Measurements from ENCODE around the gene UTP18. TPM values are rescaled to one million over a fixed set of nuclear protein-coding genes. Genes with fewer than 3 reads are reported as not detected.

Gene UTP18
- total and polyA plus RNA-seq, 2 of the 13 experiments (the other 11 are each of a cell fraction or from before 2014, with no cell fraction given) = 35.2 to 104 TPM

- TF ChIP-seq ZMAT3 (CRISPR knock-in tag; conservative IDR thresholded peaks at IDR 0.05) (no peak), REPIN1 (CRISPR knock-in tag; IDR thresholded peaks at IDR 0.05; ENCODE audit: borderline replicate concordance, low read depth) (no peak; the same call in 1 of the 2 replicates), KLF9 (CRISPR knock-in tag; IDR thresholded peaks at IDR 0.05; ENCODE audit: low read depth) (no peak), EP300 (IDR thresholded peaks at IDR 0.05; ENCODE audit: low read depth in 2 of 2, low read length in 2 of 2) (no peak), EP300 (CRISPR knock-in tag; IDR thresholded peaks at IDR 0.05; ENCODE audit: borderline replicate concordance) (no peak), THRA (CRISPR knock-in tag; IDR thresholded peaks at IDR 0.05; ENCODE audit: borderline replicate concordance) (peak; percentile 34; the same call in 1 of the 2 replicates), RFX5 (IDR thresholded peaks at IDR 0.05; ENCODE audit: low read depth, low read length) (no peak), MED8 (CRISPR knock-in tag; IDR thresholded peaks at IDR 0.05; ENCODE audit: insufficient replicate concordance) (peak; percentile 52), ZFP36L1 (CRISPR knock-in tag; IDR thresholded peaks at IDR 0.05) (no peak), MED13 (CRISPR knock-in tag; IDR thresholded peaks at IDR 0.05) (0 out of 2 replicates have a peak, but pooled peaks have one; percentile 18), THAP11 (CRISPR knock-in tag; IDR thresholded peaks at IDR 0.05) (peak; percentile 87; the same call in 1 of the 2 replicates), RFX1 (IDR thresholded peaks at IDR 0.05) (no peak), ZNF879 (CRISPR knock-in tag; IDR thresholded peaks at IDR 0.05) (no peak), NFIB (CRISPR knock-in tag; IDR thresholded peaks at IDR 0.05; ENCODE audit: borderline replicate concordance) (no peak), MLLT10 (CRISPR knock-in tag; IDR thresholded peaks at IDR 0.05) (no peak), KLF15 (CRISPR knock-in tag; IDR thresholded peaks at IDR 0.05; ENCODE audit: borderline replicate concordance) (no peak), ZBTB38 (CRISPR knock-in tag; IDR thresholded peaks at IDR 0.05) (no peak), BCLAF1 (IDR thresholded peaks at IDR 0.05) (no peak), SIN3A (IDR thresholded peaks at IDR 0.05; ENCODE audit: borderline replicate concordance, low read depth, low read length) (peak; percentile 91), PAWR (CRISPR knock-in tag; IDR thresholded peaks at IDR 0.05; ENCODE audit: borderline replicate concordance) (no peak), CCDC6 (CRISPR knock-in tag; IDR thresholded peaks at IDR 0.05) (no peak; the same call in 1 of the 2 replicates), U2AF1 (optimal IDR thresholded peaks at IDR 0.05; ENCODE audit: low read depth, low read length) (no peak), BATF2 (CRISPR knock-in tag; IDR thresholded peaks at IDR 0.05) (0 out of 2 replicates have a peak, but pooled peaks have one; percentile 10)
Observed at GRCh38 chr17:51259564-51260236, 646 bp upstream of the UTP18 start, which contains the start of gene MBTD1 (continued).

Data from HepG2 (cell line).